Measurements from ENCODE around the gene BACH2. TPM values are rescaled to one million over a fixed set of nuclear protein-coding genes. Genes with fewer than 3 reads are reported as not detected.
A peak's percentile ranks its signal among the peaks of the same experiment; 100 is the strongest.

Gene BACH2
- total RNA-seq, 2 donors from 2014 or later = 5.2 to 5.7 TPM

DNA sequence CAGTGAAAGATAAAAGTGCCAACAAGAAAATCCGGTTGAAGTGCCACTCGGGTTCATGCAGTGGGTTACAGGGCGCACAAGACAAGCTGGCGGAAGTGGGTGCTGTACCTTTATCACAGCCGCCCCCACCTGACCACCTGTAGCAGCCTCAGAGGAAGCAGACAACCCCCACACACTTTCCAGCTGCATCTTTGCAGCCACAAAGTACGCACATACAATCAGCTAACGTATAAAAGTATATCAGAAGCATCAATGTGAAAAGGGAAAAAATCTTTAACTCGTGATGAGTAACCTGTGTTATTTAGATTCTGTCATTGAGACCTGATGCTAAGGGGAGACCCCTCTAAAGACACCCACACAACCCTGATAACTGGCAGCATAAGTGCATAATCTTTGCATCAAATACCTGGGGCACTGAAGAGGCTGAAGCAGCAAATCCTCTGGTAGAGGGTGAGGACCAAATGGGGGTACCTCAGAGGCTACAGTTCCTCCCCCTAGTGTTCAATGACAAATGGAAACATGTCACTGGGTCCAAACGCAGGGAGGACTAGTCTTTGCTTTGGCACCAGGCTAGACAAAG lies 22.1 kb downstream of the BACH2 start:
- H3K27ac ChIP-seq = no peak overlapping the region
- WGBS = 28% methylated on average over 9 of the region's 9 CpGs
- H3K9me3 ChIP-seq = no peaks in the 10 kb centered on the region
- intact Hi-C loops (cut with DNase I) = no loop called here
- H3K27me3 ChIP-seq (replicated peaks; ENCODE audit: insufficient read depth) = no peaks in the 10 kb centered on the region
- TF ChIP-seq POLR2A (IDR thresholded peaks at IDR 0.05) (no peak), POLR2AphosphoS5 (IDR thresholded peaks at IDR 0.05) (no peak)
- peak; percentile 16 for DNase-seq (ENCODE audit: low spot score)
- H3K4me3 ChIP-seq = no peak overlapping the region
- H3K4me1 ChIP-seq (replicated peaks) = peaks cover 9% of the 10 kb centered on the region
- no peaks in the 10 kb centered on the region for H3K36me3 ChIP-seq

DNA sequence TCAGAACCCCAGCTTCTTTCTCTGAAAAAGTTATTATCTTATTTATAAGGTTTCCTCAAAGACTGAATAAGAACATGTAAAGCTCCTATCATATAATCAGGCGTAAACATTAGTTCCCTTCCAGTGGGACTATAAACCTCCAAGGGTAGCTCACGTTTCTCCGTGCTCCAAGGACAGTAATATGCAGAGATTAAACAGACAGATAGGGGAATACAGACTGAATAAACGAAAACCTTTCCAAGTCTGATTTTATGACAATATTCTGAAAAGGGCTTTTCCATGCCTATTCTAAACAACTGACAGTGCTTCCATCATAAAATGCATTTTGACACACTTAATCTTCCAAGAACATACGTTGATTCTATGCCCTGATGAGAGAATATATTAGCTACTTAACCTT lies 22.8 kb downstream of the BACH2 start:
- no peak for DNase-seq (ENCODE audit: low spot score)
- 21% methylated on average over 5 of the region's 5 CpGs for WGBS

GRCh38 chr6:90272895-90273294 lies 23.7 kb downstream of the BACH2 start:
- TF ChIP-seq POLR2AphosphoS5 (IDR thresholded peaks at IDR 0.05) (no peak), POLR2A (IDR thresholded peaks at IDR 0.05) (no peak)
- TF ChIP-seq, protein P1, sequence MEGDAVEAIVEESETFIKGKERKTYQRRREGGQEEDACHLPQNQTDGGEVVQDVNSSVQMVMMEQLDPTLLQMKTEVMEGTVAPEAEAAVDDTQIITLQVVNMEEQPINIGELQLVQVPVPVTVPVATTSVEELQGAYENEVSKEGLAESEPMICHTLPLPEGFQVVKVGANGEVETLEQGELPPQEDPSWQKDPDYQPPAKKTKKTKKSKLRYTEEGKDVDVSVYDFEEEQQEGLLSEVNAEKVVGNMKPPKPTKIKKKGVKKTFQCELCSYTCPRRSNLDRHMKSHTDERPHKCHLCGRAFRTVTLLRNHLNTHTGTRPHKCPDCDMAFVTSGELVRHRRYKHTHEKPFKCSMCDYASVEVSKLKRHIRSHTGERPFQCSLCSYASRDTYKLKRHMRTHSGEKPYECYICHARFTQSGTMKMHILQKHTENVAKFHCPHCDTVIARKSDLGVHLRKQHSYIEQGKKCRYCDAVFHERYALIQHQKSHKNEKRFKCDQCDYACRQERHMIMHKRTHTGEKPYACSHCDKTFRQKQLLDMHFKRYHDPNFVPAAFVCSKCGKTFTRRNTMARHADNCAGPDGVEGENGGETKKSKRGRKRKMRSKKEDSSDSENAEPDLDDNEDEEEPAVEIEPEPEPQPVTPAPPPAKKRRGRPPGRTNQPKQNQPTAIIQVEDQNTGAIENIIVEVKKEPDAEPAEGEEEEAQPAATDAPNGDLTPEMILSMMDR (IDR thresholded peaks at IDR 0.05) = no peak
- no peak overlapping the region for H3K27ac ChIP-seq
- no peaks in the 10 kb centered on the region for H3K9me3 ChIP-seq
- H3K36me3 ChIP-seq = no peaks in the 10 kb centered on the region
- H3K4me3 ChIP-seq = no peak overlapping the region
- intact Hi-C loops (cut with DNase I) = no loop called here
- H3K27me3 ChIP-seq (replicated peaks; ENCODE audit: insufficient read depth) = no peaks in the 10 kb centered on the region
- no peak for DNase-seq (ENCODE audit: low spot score)
- peaks cover 9% of the 10 kb centered on the region for H3K4me1 ChIP-seq (replicated peaks)
- 91% methylated on average over 5 of the region's 5 CpGs for WGBS

More for the DNA sequence above, 22.8 kb downstream of the BACH2 start:
- Histone ChIP-seq H3K4me3 (no peak overlapping the region), H3K27ac (no peak overlapping the region), H3K4me1 (replicated peaks) (peaks cover 9% of the 10 kb centered on the region), H3K36me3 (no peaks in the 10 kb centered on the region), H3K9me3 (no peaks in the 10 kb centered on the region), H3K27me3 (replicated peaks; ENCODE audit: insufficient read depth) (no peaks in the 10 kb centered on the region)
- TF ChIP-seq POLR2AphosphoS5 (IDR thresholded peaks at IDR 0.05) (peak; percentile 52), POLR2A (IDR thresholded peaks at IDR 0.05) (no peak)
- TF ChIP-seq, protein P1 (IDR thresholded peaks at IDR 0.05) = peak in 1 of 4 experiments; percentile 8
- intact Hi-C loops (cut with DNase I) = no loop called here

- 77% methylated on average over 7 of the region's 7 CpGs for WGBS
- DNase-seq (ENCODE audit: low spot score) = no peak
- Histone ChIP-seq H3K4me1 (replicated peaks) (peaks cover 9% of the 10 kb centered on the region), H3K27me3 (replicated peaks; ENCODE audit: insufficient read depth) (no peaks in the 10 kb centered on the region), H3K36me3 (no peaks in the 10 kb centered on the region), H3K9me3 (no peaks in the 10 kb centered on the region), H3K4me3 (no peak overlapping the region), H3K27ac (no peak overlapping the region)
- intact Hi-C loops (cut with DNase I) = no loop called here
- TF ChIP-seq, protein P1 (IDR thresholded peaks at IDR 0.05) = no peak
- TF ChIP-seq POLR2A (IDR thresholded peaks at IDR 0.05) = no peak
- no peak for TF ChIP-seq POLR2AphosphoS5 (IDR thresholded peaks at IDR 0.05)
These were observed 24.8 kb downstream of the BACH2 start for GRCh38 chr6:90271831-90272230.

DNA sequence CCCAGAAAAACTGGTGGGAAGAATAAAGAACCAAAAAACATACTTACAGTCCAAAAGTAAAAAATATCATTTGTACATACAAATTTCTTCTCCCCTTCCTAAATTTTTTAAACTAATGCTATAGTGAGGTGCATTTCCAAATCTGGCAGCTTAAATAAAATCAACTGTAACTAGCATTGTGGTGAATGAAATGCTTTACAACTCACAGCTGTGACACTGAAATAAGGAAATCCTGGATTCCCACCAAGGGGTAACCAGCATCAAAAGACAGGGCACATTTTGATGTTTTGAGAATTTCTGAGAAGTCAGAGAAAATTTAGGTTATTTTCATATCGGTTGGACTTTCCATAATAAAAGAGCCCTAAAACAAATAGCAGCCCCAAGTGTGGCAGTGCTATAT lies 27.3 kb downstream of the BACH2 start:
- Histone ChIP-seq H3K27me3 (replicated peaks; ENCODE audit: insufficient read depth) (no peaks in the 10 kb centered on the region), H3K4me3 (no peak overlapping the region), H3K27ac (no peak overlapping the region), H3K4me1 (replicated peaks) (peaks cover 7% of the 10 kb centered on the region), H3K9me3 (no peaks in the 10 kb centered on the region), H3K36me3 (no peaks in the 10 kb centered on the region)
- 93% methylated on average over 1 of the region's 1 CpG for WGBS
- DNase-seq (ENCODE audit: low spot score) = no peak
- intact Hi-C loops (cut with DNase I) = no loop called here
- no peak for TF ChIP-seq POLR2A (IDR thresholded peaks at IDR 0.05)
- no peak for TF ChIP-seq POLR2AphosphoS5 (IDR thresholded peaks at IDR 0.05)
- TF ChIP-seq, protein P1 (IDR thresholded peaks at IDR 0.05) = no peak
